GM21381 (cell line): Measurements from ENCODE around the gene CUEDC1.

ENCODE experiments used
- ATAC-seq: cut with Tn5 transposase; IDR thresholded peaks from one replicate; pipeline ENCODE4 v1.9.1; 2021; ENCODE audit warnings: mild to moderate bottlenecking, moderate library complexity; ENCODE audit not compliant: unreplicated experiment

The CUEDC1 gene

DNA sequence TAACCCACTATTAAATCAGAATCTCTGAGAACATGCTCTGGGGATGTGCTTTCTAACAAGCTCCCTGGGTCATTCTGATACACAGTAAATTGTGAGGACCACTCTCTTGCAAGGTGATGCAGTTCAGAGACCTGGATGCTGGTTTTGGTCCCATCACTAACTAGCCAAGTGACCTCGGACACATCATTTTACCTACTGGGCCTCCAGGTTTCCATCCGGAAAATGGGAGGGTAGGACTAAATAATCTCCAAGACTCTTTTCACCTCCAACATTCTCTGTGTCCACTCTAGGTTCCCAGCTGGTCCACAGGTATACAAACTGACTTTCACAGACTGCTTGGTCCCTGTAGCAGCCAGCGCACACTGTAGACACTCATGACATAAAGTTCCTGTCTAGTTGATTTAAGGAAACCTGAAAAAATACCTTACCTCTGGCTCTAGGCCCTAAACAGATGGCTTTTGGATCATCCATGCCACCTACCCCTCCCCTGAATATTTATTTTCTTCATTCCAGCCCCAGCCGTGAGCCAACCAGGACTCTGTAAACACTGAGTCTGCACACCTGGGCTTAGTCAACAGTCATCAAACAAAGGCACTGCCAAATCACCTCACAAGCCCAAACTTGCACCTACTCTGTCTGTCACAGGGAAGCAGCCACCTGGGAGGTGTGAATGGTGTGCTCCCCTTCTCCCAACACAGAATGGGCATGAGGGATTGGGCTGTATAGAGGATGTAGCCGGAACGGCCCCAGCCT lies 54.0 kb downstream of the CUEDC1 start:
- no peak for ATAC-seq

- ATAC-seq, result no peak
Observed at GRCh38 chr17:57899822-57900221, 55.4 kb downstream of the CUEDC1 start.

- no peak for ATAC-seq
Observed at GRCh38 chr17:57899391-57899790, 55.8 kb downstream of the CUEDC1 start.

DNA sequence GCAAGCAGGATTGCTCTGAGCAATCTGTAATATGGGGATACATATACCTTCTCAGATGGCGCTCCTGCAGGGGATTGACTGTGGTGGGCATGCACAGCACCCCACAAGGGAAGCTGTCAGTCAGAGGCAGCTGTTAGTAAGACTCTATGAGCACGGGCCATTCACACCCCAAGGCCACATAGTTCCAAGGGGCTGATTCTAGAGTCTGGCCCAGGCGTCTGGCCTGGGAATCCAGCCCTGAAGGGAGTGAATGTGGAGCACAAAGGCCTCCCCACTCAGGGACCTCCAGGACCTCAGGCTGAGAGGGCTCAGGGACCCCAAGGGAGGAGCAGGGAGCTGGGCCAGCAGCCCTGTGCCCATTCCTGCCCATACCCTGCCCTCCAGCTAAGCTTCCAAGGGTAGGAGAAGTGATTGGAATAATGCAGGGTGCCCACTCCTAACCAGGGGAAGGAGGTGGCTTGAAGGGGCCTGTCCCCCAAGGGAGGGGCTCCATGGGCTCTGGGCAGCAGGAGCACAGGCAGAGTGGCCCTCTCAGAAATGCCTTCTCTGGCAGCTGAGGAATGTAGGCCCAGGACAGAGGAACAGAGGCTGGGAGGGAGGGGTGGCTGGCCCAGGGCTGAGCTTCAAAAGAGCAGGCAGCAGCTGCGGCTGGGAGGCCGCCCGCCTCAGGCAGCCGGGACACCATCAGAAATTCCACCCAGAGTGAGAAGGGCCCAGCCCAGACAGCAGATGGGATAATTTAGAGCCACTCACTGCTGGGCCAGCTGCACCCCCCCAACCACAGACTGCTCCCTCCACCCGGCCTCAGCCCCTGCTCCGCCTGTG lies 56.5 kb downstream of the CUEDC1 start:
- no peak for ATAC-seq

DNA sequence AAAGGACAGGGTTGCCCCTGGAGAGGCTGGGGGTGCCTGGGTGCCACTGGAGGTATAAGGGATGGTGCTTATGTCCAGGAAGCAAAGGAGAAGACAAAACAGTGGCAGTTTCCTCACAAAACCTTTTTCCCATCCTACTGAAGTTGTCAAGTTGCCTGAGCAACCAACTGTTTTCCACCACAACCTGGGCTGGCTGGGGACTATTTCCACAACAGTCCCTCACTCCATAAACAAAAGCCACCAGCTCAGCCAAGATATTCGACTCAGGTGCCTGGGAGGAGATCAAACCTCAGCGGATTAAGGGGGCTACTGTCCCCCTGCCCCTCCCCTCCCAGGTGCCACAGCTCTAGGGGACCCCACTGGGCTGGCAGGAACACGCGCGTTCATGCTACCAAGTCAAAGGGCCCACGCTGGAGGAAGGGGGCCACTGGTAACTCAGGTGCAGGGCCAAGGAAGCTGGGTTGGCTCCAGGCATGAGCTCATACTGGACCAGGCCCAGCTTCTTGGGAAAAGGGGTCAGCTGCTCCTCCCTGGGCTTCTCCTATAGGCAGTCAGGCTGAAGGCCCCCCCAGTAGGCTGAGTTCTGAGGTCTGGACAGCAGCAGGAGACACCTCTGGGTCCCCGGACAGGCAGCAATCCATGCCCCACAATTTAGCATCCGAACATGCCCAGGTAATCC lies 59.7 kb downstream of the CUEDC1 start:
- no peak for ATAC-seq

DNA sequence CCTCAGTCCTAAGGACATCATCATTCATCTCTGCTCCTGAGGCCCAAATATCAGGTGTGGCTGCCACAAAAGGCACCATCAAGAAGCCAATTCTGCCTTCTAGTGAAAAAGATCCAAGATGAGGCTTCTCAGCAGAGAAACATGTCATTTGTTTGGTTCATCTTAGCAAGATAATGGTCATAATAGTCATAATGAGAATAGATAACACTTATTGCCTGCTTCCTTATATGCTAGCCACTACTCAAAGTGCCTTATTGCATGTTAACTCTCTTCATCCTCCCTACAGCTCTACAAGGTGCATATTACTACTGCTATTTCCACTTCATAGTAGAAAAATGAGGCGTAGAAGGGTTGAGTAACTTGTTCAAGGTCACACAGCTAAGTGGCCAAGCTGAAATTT lies 60.4 kb downstream of the CUEDC1 start:
- ATAC-seq, result no peak

DNA sequence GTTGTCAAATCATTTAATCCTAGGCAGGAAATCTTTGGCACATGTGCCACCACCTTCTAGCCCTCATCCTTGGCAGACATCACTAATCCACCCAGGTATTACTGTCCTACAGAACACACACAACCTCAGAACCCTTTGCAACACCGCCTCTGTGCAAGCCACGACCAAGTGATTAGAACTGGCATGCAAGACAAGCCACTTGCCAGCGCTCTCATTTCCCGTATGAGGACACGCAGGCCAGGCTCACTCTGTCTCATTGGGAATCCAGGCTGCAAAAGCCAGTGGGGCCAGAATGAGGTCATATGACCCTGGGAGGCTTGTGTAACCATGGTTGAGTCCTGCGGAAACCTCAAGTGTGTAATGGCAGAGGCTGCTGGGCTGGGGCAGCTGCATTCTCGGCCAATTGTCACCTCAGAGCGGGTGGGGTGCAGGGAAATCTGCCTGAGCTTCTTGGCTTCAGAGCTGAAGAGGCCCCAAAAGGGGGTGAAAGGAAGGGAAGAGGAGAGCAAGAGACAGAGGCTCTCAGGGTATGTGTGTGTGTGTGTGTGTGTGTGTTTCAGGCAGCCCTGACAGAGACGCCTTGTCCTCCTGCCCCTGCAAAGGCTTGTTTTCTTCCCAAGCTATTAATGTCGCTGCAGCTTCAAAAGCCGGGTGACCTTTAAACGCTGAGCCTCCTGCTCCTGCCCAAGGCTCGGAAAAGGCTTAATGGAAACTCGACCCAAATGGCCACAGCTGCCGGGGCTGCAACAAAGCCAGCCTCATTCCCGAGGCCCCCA lies 62.2 kb downstream of the CUEDC1 start:
- ATAC-seq, result no peak

GRCh38 chr17:57892146-57892819 lies 62.9 kb downstream of the CUEDC1 start:
- ATAC-seq, result no peak

- no peak for ATAC-seq
Observed at GRCh38 chr17:57890857-57891232, 64.4 kb downstream of the CUEDC1 start.

DNA sequence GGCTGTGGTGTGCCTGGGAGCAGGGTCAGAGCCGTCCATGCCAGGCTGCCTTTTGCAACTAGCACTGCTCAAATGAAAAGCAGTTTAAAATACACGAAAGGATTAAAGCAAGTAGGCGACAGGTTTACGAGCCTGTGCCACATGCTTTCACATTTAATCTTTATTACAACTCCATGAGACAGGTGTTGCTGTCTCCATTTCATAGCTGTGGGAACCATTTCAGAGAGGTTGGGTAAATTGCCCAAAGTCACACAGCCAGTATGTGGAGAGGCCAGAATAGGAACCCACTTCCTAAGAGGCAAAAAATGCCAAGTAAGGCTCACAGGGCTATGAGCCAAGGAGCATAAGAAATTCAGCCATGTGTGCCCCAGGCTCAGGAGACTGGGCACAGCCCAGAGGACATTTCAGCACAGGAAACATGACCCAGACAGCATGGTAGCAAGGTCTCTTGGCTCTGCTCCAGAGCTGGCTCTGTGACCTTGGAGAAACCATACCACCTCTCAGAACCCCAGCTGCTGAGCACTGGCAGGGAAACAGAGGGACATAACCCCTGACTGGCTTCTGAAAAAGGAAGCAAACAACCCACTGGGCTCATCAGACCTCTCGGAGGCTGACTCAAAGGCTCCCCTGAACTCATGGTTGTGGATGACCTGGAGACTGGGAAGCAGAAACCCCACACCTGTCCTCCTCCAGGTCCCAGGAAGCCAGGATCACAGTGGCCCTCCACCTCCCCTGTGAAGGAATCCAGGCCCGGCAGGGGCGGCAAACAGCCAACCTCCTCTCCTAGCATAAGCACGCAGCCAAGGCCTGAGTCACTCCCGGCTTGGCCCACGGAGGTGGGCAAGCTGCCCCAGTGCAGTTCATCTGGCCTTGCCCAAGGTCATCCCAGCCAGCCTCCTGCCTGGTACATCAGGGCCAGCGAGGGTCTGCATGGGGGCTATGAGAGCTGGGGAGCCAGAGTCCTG lies 65.0 kb downstream of the CUEDC1 start:
- no peak for ATAC-seq

GRCh38 chr17:57889252-57889651 lies 66.0 kb downstream of the CUEDC1 start:
- no peak for ATAC-seq

DNA sequence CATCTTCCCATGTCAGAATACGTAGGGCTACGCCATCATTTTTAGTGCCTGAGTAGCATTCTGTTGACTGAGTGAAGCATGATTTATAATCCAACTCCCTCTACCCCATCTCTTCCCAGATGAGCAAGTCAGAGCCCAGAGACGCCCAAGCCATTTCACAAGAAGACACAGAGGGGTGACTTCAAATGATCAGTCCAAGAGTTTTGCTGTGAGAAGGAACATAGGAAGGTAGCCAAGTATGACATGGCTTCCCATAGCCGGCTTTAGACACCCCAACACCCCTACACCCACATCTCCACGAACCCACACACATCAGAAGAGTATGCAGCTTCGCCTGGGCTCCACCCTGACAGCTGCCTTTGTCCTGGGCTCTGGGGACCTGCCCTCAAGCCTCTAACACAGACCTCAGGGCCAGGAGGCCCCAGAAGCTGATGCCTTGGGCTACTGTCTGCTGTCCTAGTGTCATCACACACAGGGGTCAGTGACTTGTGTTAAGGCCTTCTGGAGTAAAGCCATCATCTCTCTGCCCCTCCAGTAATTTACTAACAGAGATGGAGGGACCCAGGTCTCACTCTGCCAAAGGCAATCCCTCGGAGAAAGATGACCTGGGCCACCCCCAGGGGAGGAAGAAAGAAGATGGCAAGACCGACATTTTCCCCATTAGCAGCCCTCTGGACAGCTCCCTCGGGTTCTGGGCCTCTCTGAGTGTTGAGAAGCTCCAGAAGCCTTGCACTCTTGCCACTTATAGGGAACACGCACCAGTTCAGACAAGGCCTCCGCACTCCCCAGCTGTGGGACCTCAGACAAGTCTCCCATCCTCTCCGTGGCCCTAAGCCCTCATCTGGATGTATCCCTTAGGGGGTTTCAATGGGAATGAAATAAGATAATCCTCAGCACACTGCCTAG lies 66.6 kb downstream of the CUEDC1 start:
- ATAC-seq, result no peak

DNA sequence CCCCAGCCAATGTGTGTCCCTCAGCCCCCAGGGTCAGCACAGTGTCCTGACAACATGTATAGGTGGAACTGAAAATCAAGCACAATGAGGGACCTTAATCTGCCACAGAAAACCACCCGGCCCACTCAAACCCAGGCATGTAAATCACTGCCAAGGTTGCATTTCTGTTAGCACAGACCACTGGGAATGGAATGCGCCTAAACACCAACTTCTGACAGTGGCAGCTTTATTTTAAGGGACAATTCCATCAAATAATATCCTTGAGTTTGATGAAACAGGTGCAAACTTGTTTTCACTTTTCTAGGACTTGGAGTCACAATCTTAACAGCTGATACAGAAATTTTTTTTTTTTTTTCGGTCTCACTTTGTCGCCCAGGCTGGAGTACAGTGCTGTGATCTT lies 68.1 kb downstream of the CUEDC1 start:
- no peak for ATAC-seq

DNA sequence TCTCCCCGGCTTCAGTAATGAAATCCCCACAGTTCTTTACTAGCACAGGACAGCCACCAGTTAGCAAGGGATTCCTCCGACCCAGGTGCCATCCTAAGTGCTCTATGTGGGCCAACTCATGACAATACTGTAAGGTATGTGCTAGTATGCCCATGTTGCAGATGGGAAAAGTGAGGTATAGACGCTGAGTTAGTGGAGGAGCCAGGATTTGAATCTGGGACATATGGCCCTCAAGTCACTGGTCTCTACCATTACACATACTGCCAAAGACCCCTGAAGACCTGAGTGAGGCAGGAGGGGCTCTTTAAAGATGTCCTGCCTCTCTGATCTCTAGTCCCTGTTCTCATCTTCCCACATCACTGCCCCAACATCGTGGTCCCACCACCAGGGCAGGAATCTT lies 69.2 kb downstream of the CUEDC1 start:
- ATAC-seq, result no peak

GRCh38 chr17:57885148-57885915 lies 69.9 kb downstream of the CUEDC1 start:
- ATAC-seq, result no peak

DNA sequence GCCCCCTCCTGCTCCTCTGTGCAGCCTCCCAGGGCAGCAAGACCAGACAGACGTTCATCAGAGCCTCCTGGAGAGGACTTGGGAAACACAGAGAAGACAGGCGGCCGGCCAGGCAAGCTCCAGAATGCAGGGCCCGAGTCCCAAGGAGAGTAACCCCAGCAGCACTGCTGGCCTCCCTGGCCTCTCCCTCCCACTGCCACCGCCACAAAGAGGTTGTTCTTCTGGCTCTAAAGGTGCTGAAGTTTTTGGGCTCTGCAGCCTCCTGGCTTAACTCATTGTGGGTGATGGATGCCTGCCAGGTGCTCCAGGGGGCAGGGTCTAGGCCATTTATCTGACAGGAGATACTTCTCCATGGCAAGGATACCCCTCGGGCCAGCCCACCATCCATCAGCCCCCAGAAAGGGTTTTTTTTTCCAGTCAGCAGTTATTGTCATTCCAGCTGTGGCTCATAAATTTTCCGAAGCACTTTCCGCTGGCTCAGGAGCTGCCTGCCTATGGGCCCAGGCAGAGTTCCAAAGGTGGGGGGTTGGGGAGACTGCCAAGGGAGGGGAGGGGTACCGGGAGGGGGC lies 73.3 kb downstream of the CUEDC1 start:
- no peak for ATAC-seq

- ATAC-seq, result no peak
Observed at GRCh38 chr17:57881143-57881542, 74.1 kb downstream of the CUEDC1 start.
